GM13977 (cell line): ENCODE data around the gene AKAP13.

ENCODE experiments used
- DNase-seq: peaks from one replicate; pipeline ENCODE4 v3.0.0; 2012; ENCODE audit warnings: low spot score
- CTCF ChIP-seq: IDR thresholded peaks from 2 replicates; pipeline ENCODE4 v1.5.1; 2012; ENCODE audit warnings: mild to moderate bottlenecking, control low read depth; ENCODE audit not compliant: insufficient read depth; ENCODE audit errors: extremely low read depth, missing control alignments
- in situ Hi-C: fragments of 300-500 bp; cut with MboI; formaldehyde crosslinking; loops from one replicate; pipeline ENCODE4 v1.12.0; 2022; ENCODE audit warnings: low sequenced_read_pairs, low pct_unique_long_range_greater_than_20kb, mixed read lengths, inconsistent platforms; ENCODE audit not compliant: unreplicated experiment

AKAP13 gene

GRCh38 chr15:85404918-85405866, 24.8 kb downstream of the AKAP13 start:
- TF ChIP-seq CTCF: no peak
- no peak for DNase-seq
- in situ Hi-C loops: loop anchor here (10.0 kb wide), 1 partner anchor 70 kb away; no protein-coding TSS in a partner anchor

GRCh38 chr15:85406916-85407315, 26.5 kb downstream of the AKAP13 start:
- in situ Hi-C loops: loop anchor here (10.0 kb wide), 1 partner anchor 72 kb away; no protein-coding TSS in a partner anchor
- DNase-seq: no peak
- TF ChIP-seq CTCF: no peak

GRCh38 chr15:85407421-85408269, 27.2 kb downstream of the AKAP13 start:
- no peak for TF ChIP-seq CTCF
- in situ Hi-C loops: loop anchor here (10.0 kb wide), 1 partner anchor 73 kb away; no protein-coding TSS in a partner anchor
- no peak for DNase-seq

GRCh38 chr15:85408270-85408746, 27.9 kb downstream of the AKAP13 start:
- TF ChIP-seq CTCF: no peak
- DNase-seq: no peak
- in situ Hi-C loops: loop anchor here (10.0 kb wide), 1 partner anchor 74 kb away; no protein-coding TSS in a partner anchor

GRCh38 chr15:85412066-85412465, 31.7 kb downstream of the AKAP13 start:
- DNase-seq: no peak
- TF ChIP-seq CTCF: no peak
- in situ Hi-C loops: no loop called here
